HUES48 (cell line): Measurements from ENCODE around the gene CENPV.

Experiments
- H3K27ac ChIP-seq: one replicate; pipeline ENCODE4 v1.7.0; 2013; ENCODE audit warnings: low read depth, low read length, inconsistent platforms
- H3K27me3 ChIP-seq: 2 replicates; pipeline ENCODE4 v1.6.1; 2013; ENCODE audit warnings: mild to moderate bottlenecking, low read length; ENCODE audit not compliant: control insufficient read depth, insufficient read depth
- H3K36me3 ChIP-seq: 2 replicates; pipeline ENCODE4 v1.6.1; 2013; ENCODE audit warnings: low read length; ENCODE audit not compliant: control insufficient read depth, insufficient read depth
- H3K4me1 ChIP-seq: 2 replicates; pipeline ENCODE4 v1.6.1; 2013; ENCODE audit warnings: mild to moderate bottlenecking, low read length; ENCODE audit not compliant: control insufficient read depth, insufficient read depth
- H3K4me3 ChIP-seq: 2 replicates; pipeline ENCODE4 v1.5.1; 2013; ENCODE audit warnings: mild to moderate bottlenecking, low read depth, low read length
- H3K9ac ChIP-seq: 2 replicates; pipeline ENCODE4 v1.6.1; 2013; ENCODE audit warnings: mild to moderate bottlenecking, low read depth, low read length, moderate library complexity
- H3K9me3 ChIP-seq: 2 replicates; pipeline ENCODE4 v1.6.1; 2013; ENCODE audit warnings: low read length; ENCODE audit not compliant: control insufficient read depth, insufficient read depth

Gene CENPV

DNA sequence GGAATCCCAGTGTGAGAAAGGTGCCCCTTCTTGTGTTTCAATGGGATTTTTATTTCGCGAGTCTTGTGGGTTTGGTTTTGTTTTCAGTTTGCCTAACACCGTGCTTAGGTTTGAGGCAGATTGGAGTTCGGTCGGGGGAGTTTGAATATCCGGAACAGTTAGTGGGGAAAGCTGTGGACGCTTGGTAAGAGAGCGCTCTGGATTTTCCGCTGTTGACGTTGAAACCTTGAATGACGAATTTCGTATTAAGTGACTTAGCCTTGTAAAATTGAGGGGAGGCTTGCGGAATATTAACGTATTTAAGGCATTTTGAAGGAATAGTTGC is 28.2 kb upstream of the CENPV start:
- Histone ChIP-seq H3K36me3 (peaks cover 22% of the 10 kb centered on the region), H3K4me1 (peaks cover 8% of the 10 kb centered on the region), H3K9me3 (no peaks in the 10 kb centered on the region), H3K9ac (peak overlapping the region; percentile 93), H3K27me3 (no peaks in the 10 kb centered on the region), H3K27ac (peak overlapping the region; percentile 97), H3K4me3 (peak overlapping the region; percentile 95)

DNA sequence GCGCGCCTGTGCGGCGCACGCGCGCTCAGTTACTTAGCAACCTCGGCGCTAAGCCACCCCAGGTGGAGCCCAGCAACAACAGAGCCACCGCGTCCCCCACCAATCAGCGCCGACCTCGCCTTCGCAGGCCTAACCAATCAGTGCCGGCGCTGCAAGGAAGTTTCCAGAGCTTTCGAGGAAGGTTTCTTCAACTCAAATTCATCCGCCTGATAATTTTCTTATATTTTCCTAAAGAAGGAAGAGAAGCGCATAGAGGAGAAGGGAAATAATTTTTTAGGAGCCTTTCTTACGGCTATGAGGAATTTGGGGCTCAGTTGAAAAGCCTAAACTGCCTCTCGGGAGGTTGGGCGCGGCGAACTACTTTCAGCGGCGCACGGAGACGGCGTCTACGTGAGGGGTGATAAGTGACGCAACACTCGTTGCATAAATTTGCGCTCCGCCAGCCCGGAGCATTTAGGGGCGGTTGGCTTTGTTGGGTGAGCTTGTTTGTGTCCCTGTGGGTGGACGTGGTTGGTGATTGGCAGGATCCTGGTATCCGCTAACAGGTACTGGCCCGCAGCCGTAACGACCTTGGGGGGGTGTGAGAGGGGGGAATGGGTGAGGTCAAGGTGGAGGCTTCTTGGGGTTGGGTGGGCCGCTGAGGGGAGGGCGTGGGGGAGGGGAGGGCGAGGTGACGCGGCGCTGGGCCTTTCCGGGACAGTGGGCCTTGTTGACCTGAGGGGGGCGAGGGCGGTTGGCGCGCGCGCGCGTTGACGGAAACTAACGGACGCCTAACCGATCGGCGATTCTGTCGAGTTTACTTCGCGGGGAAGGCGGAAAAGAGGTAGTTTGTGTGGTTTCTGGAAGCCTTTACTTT is 27.6 kb upstream of the CENPV start, which contains the start of gene UBB:
Gene UBB (plus strand): TSS at position 452 of the 856 bp plus-strand sequence. CDS start 817 bp downstream, outside the sequence.
- H3K27me3 ChIP-seq: no peaks in the 10 kb centered on the region
- peak within 1 kb of the TSS; percentile 95 for H3K4me3 ChIP-seq
- peak within 1 kb of the TSS; percentile 97 for H3K27ac ChIP-seq
- H3K4me1 ChIP-seq: peaks cover 8% of the 10 kb centered on the region
- H3K9me3 ChIP-seq: no peaks in the 10 kb centered on the region
- peak within 1 kb of the TSS; percentile 93 for H3K9ac ChIP-seq
- H3K36me3 ChIP-seq: peaks cover 22% of the 10 kb centered on the region

DNA sequence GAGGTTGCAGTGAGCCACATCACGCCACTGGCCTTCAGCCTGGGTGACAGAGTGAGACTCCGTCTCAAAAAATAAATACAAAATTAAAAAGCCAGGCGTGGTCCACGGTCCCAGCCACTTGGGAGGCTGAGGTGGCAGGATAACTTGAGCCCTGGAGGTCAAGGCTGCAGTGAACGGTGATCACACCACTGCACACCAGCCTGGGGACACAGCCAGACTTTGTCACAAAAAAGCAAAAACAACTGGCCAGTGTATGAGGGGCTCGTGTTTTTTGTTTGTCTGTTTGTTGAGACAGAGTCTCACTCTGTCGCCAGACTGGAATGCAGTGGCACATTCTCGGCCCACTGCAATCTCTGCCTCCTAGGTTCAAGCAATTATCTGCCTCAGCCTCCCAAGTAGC is 26.4 kb upstream of the CENPV start:
- Histone ChIP-seq H3K36me3 (peaks cover 22% of the 10 kb centered on the region), H3K4me1 (peaks cover 8% of the 10 kb centered on the region), H3K9ac (no peak overlapping the region), H3K9me3 (no peaks in the 10 kb centered on the region), H3K4me3 (no peak overlapping the region), H3K27me3 (no peaks in the 10 kb centered on the region), H3K27ac (no peak overlapping the region)

DNA sequence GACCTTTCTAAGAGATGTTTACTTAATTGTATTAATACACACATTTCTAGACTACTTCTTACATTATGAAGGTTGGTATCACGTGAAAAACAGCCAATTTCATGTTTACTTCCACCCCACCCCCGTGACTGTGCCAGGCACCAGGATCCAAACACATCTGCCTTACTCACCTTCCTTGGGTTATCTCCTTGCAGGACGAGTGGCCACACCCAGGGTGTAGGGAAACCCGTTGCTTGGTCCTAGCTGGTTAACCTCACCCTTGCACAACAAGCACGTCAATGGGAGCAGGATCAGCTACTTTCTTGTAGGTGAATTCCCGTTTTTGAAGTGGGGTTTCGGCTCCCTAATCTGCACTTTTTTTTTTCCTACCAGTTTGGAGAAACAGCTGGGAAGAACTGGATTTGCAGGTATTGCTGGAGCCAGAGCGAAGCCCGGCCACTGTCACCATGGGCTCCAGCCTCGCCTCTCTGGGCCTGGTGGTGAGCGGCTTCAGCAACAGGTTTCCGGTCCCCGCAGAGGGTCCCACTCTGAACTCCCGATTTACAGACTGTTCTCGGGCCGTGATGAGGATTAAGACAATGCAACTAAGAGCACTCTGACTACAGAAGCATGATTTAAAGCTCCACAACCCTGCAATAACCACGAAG is 25.5 kb upstream of the CENPV start:
- H3K36me3 ChIP-seq: peaks cover 22% of the 10 kb centered on the region
- no peak overlapping the region for H3K9ac ChIP-seq
- no peaks in the 10 kb centered on the region for H3K27me3 ChIP-seq
- peak overlapping the region; percentile 28 for H3K27ac ChIP-seq
- H3K4me1 ChIP-seq: peaks cover 8% of the 10 kb centered on the region
- no peak overlapping the region for H3K4me3 ChIP-seq
- H3K9me3 ChIP-seq: no peaks in the 10 kb centered on the region

DNA sequence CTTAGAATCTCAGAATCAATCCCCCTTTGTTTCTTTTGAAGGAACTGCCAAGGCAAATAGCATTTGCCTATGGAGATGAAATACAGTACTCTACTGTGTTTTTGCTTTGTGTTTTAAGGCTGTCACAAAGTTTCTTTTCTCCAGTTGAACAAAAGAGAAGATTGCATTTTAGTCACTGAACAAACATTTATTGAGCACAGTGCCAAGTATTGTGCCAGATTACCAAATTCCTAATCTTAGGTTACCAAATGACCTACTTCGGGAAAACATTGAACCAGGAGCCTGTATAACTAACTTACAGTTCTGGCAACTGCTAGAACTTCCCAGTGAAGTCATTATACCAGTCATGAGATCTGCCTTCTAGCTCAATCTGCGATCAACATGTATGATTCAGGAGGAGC is 24.7 kb upstream of the CENPV start:
- Histone ChIP-seq H3K36me3 (peaks cover 14% of the 10 kb centered on the region), H3K4me1 (peaks cover 8% of the 10 kb centered on the region), H3K27me3 (no peaks in the 10 kb centered on the region), H3K9ac (no peak overlapping the region), H3K27ac (no peak overlapping the region), H3K4me3 (no peak overlapping the region), H3K9me3 (no peaks in the 10 kb centered on the region)

DNA sequence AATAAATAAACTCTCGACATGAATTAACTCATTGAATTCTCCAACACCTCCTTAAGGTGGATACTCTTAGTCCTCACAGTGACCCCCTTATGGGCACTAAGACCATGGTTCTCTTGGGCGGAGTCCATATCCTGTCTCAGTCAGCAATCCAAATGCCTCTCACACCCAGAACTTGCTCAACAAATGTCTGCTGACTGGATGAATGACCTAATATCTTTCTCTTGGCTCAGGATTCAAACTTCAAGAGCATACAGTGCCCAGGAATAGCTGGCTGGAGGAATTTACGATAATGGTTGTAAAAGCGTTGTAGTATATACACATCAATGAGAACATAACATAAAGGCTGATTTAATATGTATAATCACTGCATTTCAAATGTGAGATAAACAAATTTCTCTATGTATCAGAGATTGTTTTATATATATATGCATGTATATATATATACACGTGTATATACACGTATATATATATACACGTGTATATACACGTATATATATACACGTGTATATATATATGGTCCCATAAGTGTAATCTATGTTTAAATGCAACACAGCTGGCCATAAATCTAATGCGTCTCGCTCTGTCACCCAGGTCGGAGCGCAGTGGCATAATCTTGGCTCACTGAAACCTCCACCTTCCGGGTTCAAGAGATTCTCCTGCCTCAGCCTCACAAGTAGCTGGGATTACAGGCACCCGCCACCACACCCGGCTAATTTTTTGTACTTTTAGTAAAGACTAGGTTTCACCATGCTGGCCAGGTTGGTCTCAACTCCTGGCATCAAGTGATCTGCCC is 21.1 kb upstream of the CENPV start:
- Histone ChIP-seq H3K4me1 (peaks cover 5% of the 10 kb centered on the region), H3K27ac (no peak overlapping the region), H3K9ac (no peak overlapping the region), H3K27me3 (no peaks in the 10 kb centered on the region), H3K4me3 (no peak overlapping the region), H3K9me3 (no peaks in the 10 kb centered on the region), H3K36me3 (no peaks in the 10 kb centered on the region)

DNA sequence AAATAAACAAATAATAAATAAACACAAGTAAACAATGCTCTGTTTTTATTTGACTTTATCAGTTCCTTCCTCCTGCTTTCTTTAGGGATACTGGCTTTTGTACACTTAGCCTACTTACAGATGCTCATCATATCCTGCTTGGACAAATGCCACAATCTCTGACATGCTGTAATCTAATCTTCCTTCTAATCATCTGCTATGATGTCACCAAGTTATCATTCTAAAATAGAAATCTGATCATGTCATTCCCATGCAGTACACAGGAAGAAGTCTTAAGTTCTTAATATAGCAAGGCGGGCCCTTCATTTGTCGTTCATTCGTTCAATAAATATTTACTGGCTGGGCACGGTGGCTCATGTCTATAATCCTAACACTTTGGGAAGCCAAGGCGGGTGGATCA is 18.5 kb upstream of the CENPV start:
- Histone ChIP-seq H3K27me3 (no peaks in the 10 kb centered on the region), H3K27ac (no peak overlapping the region), H3K9me3 (no peaks in the 10 kb centered on the region), H3K36me3 (no peaks in the 10 kb centered on the region), H3K4me3 (no peak overlapping the region), H3K4me1 (no peaks in the 10 kb centered on the region), H3K9ac (no peak overlapping the region)

DNA sequence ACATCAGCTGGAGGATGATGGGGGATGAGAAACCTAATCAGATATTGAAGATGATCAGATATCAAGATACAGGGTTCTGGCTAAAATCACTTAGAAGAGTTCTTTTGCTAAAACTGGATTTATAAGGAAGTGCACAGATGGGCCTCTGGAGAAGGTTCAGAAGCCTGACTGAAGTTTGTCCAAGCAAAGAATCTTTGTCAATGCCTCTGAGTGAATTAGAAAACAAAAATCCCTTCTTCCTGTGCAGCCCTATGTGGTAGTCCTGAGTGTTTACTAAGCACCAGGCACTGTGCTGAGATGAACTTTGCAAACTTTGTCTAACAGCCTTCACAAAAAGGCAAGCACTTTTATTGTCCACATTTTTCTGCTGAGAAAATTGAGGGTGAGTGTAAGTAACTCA is 11.4 kb upstream of the CENPV start:
- Histone ChIP-seq H3K4me3 (no peak overlapping the region), H3K36me3 (no peaks in the 10 kb centered on the region), H3K27ac (no peak overlapping the region), H3K4me1 (no peaks in the 10 kb centered on the region), H3K27me3 (no peaks in the 10 kb centered on the region), H3K9me3 (no peaks in the 10 kb centered on the region), H3K9ac (no peak overlapping the region)

DNA sequence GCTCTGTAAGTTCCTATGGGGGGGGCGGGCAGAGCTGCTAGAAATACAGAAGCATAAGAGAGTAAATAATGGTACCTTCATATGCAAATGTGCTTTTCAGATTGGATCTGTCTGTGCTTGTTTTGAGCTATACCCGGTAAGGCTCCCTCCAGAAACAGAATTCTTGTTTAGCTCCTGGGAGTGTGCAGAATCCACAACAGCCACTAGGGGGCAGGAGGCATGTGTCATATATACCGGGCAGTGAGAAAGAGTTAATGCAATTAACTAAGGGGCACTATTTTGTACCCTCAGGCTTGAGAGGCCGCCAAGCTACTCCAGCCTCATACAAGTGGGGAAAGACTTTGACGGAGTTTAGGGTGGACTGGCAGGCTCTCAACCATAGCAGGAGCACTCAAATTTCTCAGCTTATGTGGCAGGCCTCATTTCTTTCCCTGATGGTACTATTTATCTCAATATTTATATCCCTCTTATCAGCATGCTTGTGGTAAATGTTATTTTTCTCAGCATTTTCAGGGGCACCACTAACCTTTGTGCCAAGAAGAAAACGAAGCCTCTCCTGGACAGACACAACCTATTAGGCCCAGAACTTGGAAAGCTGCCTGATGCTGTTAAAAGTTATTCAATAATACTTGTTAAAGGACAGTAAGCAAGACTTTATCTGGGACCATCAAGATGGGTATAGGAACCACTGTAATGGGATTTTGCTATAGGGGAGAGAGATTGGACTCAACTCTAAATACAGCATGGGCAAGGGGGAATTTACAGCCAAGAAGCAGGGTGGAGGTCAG is 10.7 kb upstream of the CENPV start:
- Histone ChIP-seq H3K4me1 (no peaks in the 10 kb centered on the region), H3K4me3 (no peak overlapping the region), H3K9ac (no peak overlapping the region), H3K36me3 (no peaks in the 10 kb centered on the region), H3K27me3 (no peaks in the 10 kb centered on the region), H3K27ac (no peak overlapping the region), H3K9me3 (no peaks in the 10 kb centered on the region)

DNA sequence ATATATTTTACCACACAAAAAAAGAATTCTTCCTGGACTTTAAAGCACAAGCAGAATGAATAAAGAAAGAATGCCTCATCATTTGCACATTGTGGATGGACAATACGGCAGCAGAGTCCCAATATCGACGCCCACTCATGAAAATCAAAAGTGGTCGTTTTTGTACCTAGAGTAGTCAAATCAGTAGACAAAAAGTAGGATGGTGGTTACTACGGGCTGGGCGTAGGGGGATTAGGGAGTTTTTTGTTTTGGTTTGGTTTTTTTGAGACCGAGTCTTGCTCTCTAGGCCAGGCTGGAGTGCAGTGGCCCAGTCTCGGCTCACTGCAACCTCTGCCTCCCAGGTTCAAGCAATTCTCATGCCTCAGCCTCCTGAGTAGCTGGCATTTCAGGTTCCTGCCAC is 8.6 kb upstream of the CENPV start:
- Histone ChIP-seq H3K9me3 (no peaks in the 10 kb centered on the region), H3K4me3 (no peak overlapping the region), H3K27ac (no peak overlapping the region), H3K9ac (no peak overlapping the region), H3K36me3 (no peaks in the 10 kb centered on the region), H3K27me3 (no peaks in the 10 kb centered on the region), H3K4me1 (no peaks in the 10 kb centered on the region)
